OCI-LY7 (cell line): Measurements from ENCODE around the gene MYL5. TPM values are rescaled to one million over a fixed set of nuclear protein-coding genes. Genes with fewer than 3 reads are reported as not detected.

ENCODE experiments used
- BruUV-seq: library from RNA; stranded (reverse); fragments of 400-500 nt; replicated peaks from 2 replicates; lab custom pipeline; 2021; lab: Mats Ljungman, UMichigan
- CTCF ChIA-PET: fragments of 300-600 bp; sonication (Branson Sonifier 250); formaldehyde crosslinking; loops from one replicate; lab custom pipeline; 2022; ENCODE audit warnings: antibody characterized with exemption; ENCODE audit not compliant: unreplicated experiment; lab: Charles Lee
- POLR2A ChIA-PET: fragments of 300-600 bp; sonication (Branson Sonifier 250); formaldehyde crosslinking; loops from one replicate; lab custom pipeline; 2022; ENCODE audit warnings: antibody characterized with exemption; lab: Charles Lee
- DNase-seq: peaks from one replicate; pipeline ENCODE4 v3.0.0-alpha.2; 2015; ENCODE audit warnings: low spot score
- H2AFZ ChIP-seq: fragments of 200-600 bp; sonication (generic), shearing (Covaris generic); 2 replicates; pipeline ENCODE4 v1.6.1; 2014; ENCODE audit warnings: mild to moderate bottlenecking, antibody characterized with exemption, low read length, moderate library complexity
- H3K27ac ChIP-seq: fragments of 200-600 bp; sonication (generic); 2 replicates; pipeline ENCODE4 v1.5.1; 2014; ENCODE audit warnings: mixed run types, low read depth, mild to moderate bottlenecking, moderate library complexity, low read length, inconsistent platforms; ENCODE audit not compliant: poor library complexity, severe bottlenecking
- H3K36me3 ChIP-seq: fragments of 200-600 bp; sonication (generic); 2 replicates; pipeline ENCODE4 v1.6.1; 2014; ENCODE audit warnings: mild to moderate bottlenecking, antibody characterized with exemption, low read length, moderate library complexity, mixed read lengths; ENCODE audit not compliant: insufficient read depth
- H3K4me1 ChIP-seq: fragments of 200-600 bp; sonication (generic); 2 replicates; pipeline ENCODE4 v1.5.1; 2014; ENCODE audit warnings: mild to moderate bottlenecking, low read length; ENCODE audit not compliant: insufficient read depth, poor library complexity, severe bottlenecking
- H3K4me2 ChIP-seq: fragments of 200-600 bp; sonication (generic); 2 replicates; pipeline ENCODE4 v1.6.1; 2014; ENCODE audit warnings: mild to moderate bottlenecking, low read length
- H3K4me3 ChIP-seq: fragments of 200-600 bp; sonication (generic); 2 replicates; pipeline ENCODE4 v1.5.1; 2014; ENCODE audit warnings: mild to moderate bottlenecking, low read depth, low read length; ENCODE audit not compliant: poor library complexity, severe bottlenecking
- H3K79me2 ChIP-seq: fragments of 200-600 bp; sonication (generic); 2 replicates; pipeline ENCODE4 v1.6.1; 2016; ENCODE audit warnings: low read depth, mild to moderate bottlenecking, low read length, moderate library complexity, mixed read lengths; ENCODE audit not compliant: insufficient read depth
- H3K9me2 ChIP-seq: fragments of 200-600 bp; sonication (generic); 2 replicates; pipeline ENCODE4 v1.6.1; 2016; ENCODE audit warnings: mild to moderate bottlenecking, low read length, mixed read lengths; ENCODE audit not compliant: insufficient read depth
- H3K9me3 ChIP-seq: fragments of 200-600 bp; sonication (generic); 2 replicates; pipeline ENCODE4 v1.6.1; 2014; ENCODE audit warnings: mild to moderate bottlenecking, mixed run types, low read length, mixed read lengths
- H4K20me1 ChIP-seq: fragments of 200-600 bp; sonication (generic); 2 replicates; pipeline ENCODE4 v1.6.1; 2014; ENCODE audit warnings: mild to moderate bottlenecking, antibody characterized with exemption, low read length, moderate library complexity, mixed read lengths; ENCODE audit not compliant: insufficient read depth
- CTCF ChIP-seq: fragments of 200-600 bp; sonication (generic); conservative IDR thresholded peaks from 2 replicates; pipeline ENCODE4 v1.5.1; 2014; ENCODE audit warnings: mild to moderate bottlenecking, antibody characterized with exemption, low read length, moderate library complexity, mixed read lengths
- EZH2phosphoT487 ChIP-seq: fragments of 200-600 bp; sonication (generic); IDR thresholded peaks from 2 replicates; pipeline ENCODE4 v1.6.1; 2018; ENCODE audit warnings: low read depth, borderline replicate concordance, mild to moderate bottlenecking, mixed run types, antibody characterized with exemption, low read length, moderate library complexity, mixed read lengths
- intact Hi-C: fragments of 100-400 bp; cut with micrococcal nuclease; formaldehyde crosslinking; loops from one replicate; pipeline ENCODE4 v1.10.0; 2022; ENCODE audit not compliant: unreplicated experiment
- total RNA-seq, 2 experiments: library from RNA; depleted of rRNA in 1 of 2; stranded (reverse); fragments of >200 nt in 1 of 2; shearing (Covaris generic) in 1 of 2; gene quantifications; 2 replicates each; pipeline ENCODE4 v1.2.3, GENCODE V29; 2014 to 2022

The MYL5 gene
- total RNA-seq, 2 experiments from 2014 or later = 24.4 to 62.2 TPM

DNA sequence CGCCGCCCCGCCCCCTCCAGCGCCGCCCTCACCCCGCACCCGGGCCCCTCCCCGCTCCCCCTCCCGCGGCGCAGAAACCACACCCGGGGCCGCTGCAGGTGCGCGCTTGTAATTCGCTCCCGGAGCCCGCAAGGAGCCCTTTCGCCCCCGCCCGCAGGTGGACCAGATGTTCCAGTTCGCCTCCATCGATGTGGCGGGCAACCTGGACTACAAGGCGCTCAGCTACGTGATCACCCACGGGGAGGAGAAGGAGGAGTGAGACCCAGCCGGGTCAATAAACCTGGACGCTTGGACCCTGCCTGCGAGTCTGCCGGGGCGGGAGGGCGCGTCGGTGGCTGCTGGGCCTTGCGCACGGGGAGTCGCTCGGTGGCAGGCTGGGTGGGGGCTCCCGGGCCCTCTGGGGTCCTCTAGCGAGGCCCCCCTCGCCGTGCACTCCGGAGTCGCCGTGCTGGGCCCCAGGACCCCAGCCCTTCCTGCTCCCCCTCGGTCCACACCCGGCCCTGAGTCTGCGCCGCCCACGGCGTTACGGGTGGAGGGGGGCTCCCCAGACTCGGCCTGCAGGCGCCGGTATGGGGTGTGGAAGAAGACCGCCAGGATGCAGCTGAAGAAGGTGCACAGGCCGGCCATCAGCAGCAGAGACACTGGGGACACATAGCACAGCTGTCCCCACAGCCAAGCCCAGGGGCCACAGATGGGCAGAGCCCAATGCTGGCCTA, 7.6 kb downstream of the MYL5 start:
- peaks cover 17% of the 10 kb centered on the region for H3K4me1 ChIP-seq
- no peak overlapping the region for H2AFZ ChIP-seq
- DNase-seq = no peak
- intact Hi-C loops = no loop called here
- no peaks in the 10 kb centered on the region for H3K9me2 ChIP-seq
- H3K4me2 ChIP-seq = no peak overlapping the region
- CTCF ChIA-PET = no interaction called here
- no peak for TF ChIP-seq CTCF
- TF ChIP-seq EZH2phosphoT487 = no peak
- no peaks in the 10 kb centered on the region for H3K36me3 ChIP-seq
- no TSS peak for BruUV-seq
- no peak overlapping the region for H3K4me3 ChIP-seq
- no peaks in the 10 kb centered on the region for H4K20me1 ChIP-seq
- POLR2A ChIA-PET = no interaction called here
- no peak overlapping the region for H3K27ac ChIP-seq
- no peaks in the 10 kb centered on the region for H3K79me2 ChIP-seq
- H3K9me3 ChIP-seq = no peaks in the 10 kb centered on the region

DNA sequence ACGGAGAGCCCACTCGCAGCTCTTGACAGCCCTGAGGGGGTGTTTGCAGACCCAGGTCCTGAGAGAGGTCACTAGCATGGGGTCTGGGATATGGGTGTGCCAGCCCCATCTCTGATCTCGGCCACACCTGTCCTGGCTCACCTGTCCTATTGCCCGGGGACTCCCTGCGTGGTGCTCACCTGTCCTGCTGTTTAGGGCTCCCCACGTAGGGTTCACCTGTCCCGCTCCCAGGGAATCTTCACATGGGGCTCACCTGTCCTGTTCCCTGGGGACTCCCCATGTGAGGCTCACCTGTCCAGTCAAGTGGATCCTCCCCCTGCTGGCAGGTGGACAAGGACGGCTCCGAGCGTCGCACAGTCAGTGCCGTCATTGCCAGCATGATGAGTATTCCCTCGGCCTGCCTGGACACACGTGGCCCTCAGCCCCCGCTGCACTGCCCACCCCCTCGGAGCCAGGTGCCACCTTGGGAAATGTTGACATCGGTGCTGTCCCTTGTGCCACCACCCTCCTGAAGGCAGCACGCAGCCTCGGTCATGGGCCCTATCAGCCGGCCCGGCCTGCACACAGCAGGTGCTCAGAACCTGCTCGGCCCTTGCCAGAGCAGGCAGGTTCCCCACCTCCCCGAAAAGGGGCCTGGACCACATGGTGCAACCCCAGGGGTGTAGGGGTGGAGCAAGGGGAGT, 8.3 kb downstream of the MYL5 start:
- H3K36me3 ChIP-seq = no peaks in the 10 kb centered on the region
- H3K9me3 ChIP-seq = no peaks in the 10 kb centered on the region
- no peak overlapping the region for H3K27ac ChIP-seq
- no peaks in the 10 kb centered on the region for H3K9me2 ChIP-seq
- BruUV-seq = no TSS peak
- no peak for DNase-seq
- intact Hi-C loops = no loop called here
- no peaks in the 10 kb centered on the region for H4K20me1 ChIP-seq
- H3K4me3 ChIP-seq = no peak overlapping the region
- H3K4me1 ChIP-seq = peaks cover 9% of the 10 kb centered on the region
- CTCF ChIA-PET = no interaction called here
- POLR2A ChIA-PET = no interaction called here
- no peak overlapping the region for H3K4me2 ChIP-seq
- TF ChIP-seq EZH2phosphoT487 (no peak), CTCF (no peak)
- no peaks in the 10 kb centered on the region for H3K79me2 ChIP-seq
- H2AFZ ChIP-seq = no peak overlapping the region
